Endothelial cell of umbilical vein (primary cell): Measurements from ENCODE around the gene KASH5.

Experiments used
- POLR2A ChIP-seq: IDR thresholded peaks from 2 replicates; pipeline ENCODE4 v1.6.1; 2012; ENCODE audit warnings: low read depth, mild to moderate bottlenecking, control low read depth, low read length
- POLR2AphosphoS5 ChIP-seq: IDR thresholded peaks from 2 replicates; pipeline ENCODE4 v1.6.1; 2012; ENCODE audit warnings: low read depth, mild to moderate bottlenecking, control low read depth, low read length, moderate library complexity; ENCODE audit not compliant: insufficient read depth
- TF ChIP-seq, protein P1 (sequence below), 2 donors: IDR thresholded peaks; 1 replicate in 1 of 2; 2 replicates in 1 of 2; pipeline ENCODE4 v1.5.1; 2011; ENCODE audit warnings: low read length in 2 of 2, mild to moderate bottlenecking in 2 of 2, moderate library complexity in 2 of 2, control low read depth in 1 of 2, inconsistent platforms in 1 of 2, low read depth in 1 of 2; ENCODE audit not compliant: insufficient read depth in 1 of 2; ENCODE audit errors: extremely low read depth in 1 of 2
- TF ChIP-seq, protein P2 (sequence below): IDR thresholded peaks from 2 replicates; pipeline ENCODE4 v1.6.1; 2011; ENCODE audit not compliant: insufficient read depth, insufficient read length

DNA sequence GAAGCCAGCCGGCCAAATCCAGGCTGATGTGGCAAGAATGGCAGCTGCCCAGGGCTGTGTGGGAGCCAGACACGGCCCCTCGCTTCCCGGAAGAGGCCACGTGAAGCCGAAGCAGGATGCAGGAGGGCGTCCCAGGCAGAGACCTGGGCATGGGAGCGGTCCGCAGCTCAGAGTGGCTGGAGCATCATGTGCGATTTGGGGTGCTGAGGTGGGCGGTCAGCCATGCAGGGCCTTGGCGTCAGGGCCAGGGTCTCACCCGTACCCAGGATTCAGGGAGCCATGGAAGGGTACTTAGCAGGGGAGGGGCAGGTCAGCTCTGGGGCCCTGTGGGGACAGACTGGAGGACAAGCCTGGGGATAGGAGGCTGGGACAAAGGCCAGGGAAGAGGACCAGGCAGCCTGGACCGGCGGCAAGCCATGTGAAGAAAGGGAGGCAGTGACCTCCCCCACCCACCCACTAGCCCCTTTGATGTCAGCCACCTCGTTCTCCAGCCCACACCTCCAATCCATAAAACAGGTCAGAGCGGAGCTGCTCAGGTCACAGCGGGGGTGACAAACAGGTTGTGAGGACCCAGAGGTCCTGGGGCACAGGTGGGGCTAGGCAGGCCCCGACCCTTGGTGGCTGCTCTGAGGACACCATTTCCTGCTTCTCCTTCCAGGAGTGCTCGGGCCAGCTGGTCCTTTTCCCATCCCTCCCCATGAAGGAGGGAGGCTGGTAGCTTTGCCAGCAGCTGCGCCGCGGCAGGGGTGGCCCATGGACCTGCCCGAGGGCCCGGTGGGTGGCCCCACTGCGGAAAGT, 2.3 kb downstream of the KASH5 start:
- TF ChIP-seq POLR2A (no peak), POLR2AphosphoS5 (no peak)
- TF ChIP-seq, protein P1, sequence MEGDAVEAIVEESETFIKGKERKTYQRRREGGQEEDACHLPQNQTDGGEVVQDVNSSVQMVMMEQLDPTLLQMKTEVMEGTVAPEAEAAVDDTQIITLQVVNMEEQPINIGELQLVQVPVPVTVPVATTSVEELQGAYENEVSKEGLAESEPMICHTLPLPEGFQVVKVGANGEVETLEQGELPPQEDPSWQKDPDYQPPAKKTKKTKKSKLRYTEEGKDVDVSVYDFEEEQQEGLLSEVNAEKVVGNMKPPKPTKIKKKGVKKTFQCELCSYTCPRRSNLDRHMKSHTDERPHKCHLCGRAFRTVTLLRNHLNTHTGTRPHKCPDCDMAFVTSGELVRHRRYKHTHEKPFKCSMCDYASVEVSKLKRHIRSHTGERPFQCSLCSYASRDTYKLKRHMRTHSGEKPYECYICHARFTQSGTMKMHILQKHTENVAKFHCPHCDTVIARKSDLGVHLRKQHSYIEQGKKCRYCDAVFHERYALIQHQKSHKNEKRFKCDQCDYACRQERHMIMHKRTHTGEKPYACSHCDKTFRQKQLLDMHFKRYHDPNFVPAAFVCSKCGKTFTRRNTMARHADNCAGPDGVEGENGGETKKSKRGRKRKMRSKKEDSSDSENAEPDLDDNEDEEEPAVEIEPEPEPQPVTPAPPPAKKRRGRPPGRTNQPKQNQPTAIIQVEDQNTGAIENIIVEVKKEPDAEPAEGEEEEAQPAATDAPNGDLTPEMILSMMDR (IDR thresholded peaks at IDR 0.05; ENCODE audit: extremely low read depth in 1 of 2, insufficient read depth in 1 of 2, low read depth in 1 of 2, low read length in 2 of 2): no peak
- TF ChIP-seq, protein P2, sequence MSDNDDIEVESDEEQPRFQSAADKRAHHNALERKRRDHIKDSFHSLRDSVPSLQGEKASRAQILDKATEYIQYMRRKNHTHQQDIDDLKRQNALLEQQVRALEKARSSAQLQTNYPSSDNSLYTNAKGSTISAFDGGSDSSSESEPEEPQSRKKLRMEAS: no peak
